OCI-LY1 (cell line): ENCODE measurements around the gene P2RX4.

Source experiments
- EZH2 ChIP-seq: fragments of 200-600 bp; sonication (generic), shearing (Covaris generic); IDR thresholded peaks from 2 replicates; pipeline ENCODE4 v1.8.0; 2017; ENCODE audit warnings: borderline replicate concordance, mixed run types, mild to moderate bottlenecking, antibody characterized with exemption, low read length, moderate library complexity, mixed read lengths
- TF ChIP-seq, protein P1 (sequence below): fragments of 200-600 bp; sonication (generic), shearing (Covaris generic); IDR thresholded peaks from 2 replicates; pipeline ENCODE4 v1.5.1; 2017; ENCODE audit warnings: mild to moderate bottlenecking, antibody characterized with exemption, low read length, moderate library complexity, mixed read lengths

GRCh38 chr12:121261398-121261797, 51.5 kb downstream of the P2RX4 start:
- TF ChIP-seq, protein P1, sequence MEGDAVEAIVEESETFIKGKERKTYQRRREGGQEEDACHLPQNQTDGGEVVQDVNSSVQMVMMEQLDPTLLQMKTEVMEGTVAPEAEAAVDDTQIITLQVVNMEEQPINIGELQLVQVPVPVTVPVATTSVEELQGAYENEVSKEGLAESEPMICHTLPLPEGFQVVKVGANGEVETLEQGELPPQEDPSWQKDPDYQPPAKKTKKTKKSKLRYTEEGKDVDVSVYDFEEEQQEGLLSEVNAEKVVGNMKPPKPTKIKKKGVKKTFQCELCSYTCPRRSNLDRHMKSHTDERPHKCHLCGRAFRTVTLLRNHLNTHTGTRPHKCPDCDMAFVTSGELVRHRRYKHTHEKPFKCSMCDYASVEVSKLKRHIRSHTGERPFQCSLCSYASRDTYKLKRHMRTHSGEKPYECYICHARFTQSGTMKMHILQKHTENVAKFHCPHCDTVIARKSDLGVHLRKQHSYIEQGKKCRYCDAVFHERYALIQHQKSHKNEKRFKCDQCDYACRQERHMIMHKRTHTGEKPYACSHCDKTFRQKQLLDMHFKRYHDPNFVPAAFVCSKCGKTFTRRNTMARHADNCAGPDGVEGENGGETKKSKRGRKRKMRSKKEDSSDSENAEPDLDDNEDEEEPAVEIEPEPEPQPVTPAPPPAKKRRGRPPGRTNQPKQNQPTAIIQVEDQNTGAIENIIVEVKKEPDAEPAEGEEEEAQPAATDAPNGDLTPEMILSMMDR, result no peak
- no peak for TF ChIP-seq EZH2
